Panc1 (cell line): ENCODE results near the gene DLG2.

ENCODE experiments used
- CTCF ChIP-seq: fragments of 450-650 bp; IDR thresholded peaks from 2 replicates; pipeline ENCODE4 v1.5.1; 2017; ENCODE audit warnings: mild to moderate bottlenecking
- POLR2AphosphoS5 ChIP-seq: IDR thresholded peaks from 2 replicates; pipeline ENCODE4 v1.6.1; 2012; ENCODE audit warnings: mild to moderate bottlenecking, low read depth, low read length, moderate library complexity
- SIN3A ChIP-seq: IDR thresholded peaks from 2 replicates; pipeline ENCODE4 v1.6.1; 2012; ENCODE audit warnings: low read depth, mild to moderate bottlenecking, low read length, moderate library complexity, borderline replicate concordance; ENCODE audit not compliant: insufficient read depth

- TF ChIP-seq CTCF, result no peak
- TF ChIP-seq SIN3A, result no peak
- no peak for TF ChIP-seq POLR2AphosphoS5
These were observed 1218.2 kb downstream of the DLG2 start for GRCh38 chr11:84408946-84409411.
